G401.6 (cell line): Measurements from ENCODE around the gene PDE5A.
"Not testable (repeated sequence)": the region's sequence is repeated elsewhere in the genome, so short reads cannot be mapped to it uniquely, and the experiment has no call there.

ENCODE experiments used
- FAIRE-seq: peaks from 2 replicates; lab custom pipeline; 2012; peaks lifted over from hg19 to GRCh38; lab: Jason Lieb, UNC

PDE5A gene

GRCh38 chr4:119518915-119519410 lies 109.6 kb downstream of the PDE5A start:
- FAIRE-seq, result no peak

DNA sequence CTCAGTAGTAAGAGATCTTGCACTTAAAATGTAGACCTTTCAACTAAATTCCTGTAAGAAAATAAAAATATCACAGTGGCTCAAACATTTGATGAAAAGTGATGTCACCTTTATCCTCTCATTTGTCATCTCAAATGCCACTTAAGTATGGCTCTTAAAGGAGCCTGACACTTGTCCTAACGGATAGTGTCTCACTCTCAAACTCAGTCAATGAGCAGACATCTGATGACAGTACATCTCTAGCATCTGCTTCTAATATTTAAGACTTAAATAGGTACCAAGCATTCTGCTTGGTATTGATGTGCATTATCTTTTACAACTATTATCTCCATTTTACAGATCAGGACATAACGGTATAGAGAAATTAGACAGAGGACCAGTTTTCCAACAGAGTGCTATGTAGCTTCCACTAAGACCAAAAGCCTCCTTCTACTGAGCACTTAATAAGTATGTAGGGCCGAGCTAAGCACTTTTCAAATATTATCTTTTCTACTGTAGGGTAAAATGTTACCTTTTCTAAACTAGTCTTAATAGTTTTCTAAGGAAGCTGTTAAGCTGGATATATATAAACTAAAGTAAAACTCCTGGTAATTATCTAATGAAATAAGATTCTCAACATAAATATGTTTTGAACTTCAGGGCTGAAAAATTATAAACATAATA lies 110.2 kb downstream of the PDE5A start:
- no peak for FAIRE-seq

DNA sequence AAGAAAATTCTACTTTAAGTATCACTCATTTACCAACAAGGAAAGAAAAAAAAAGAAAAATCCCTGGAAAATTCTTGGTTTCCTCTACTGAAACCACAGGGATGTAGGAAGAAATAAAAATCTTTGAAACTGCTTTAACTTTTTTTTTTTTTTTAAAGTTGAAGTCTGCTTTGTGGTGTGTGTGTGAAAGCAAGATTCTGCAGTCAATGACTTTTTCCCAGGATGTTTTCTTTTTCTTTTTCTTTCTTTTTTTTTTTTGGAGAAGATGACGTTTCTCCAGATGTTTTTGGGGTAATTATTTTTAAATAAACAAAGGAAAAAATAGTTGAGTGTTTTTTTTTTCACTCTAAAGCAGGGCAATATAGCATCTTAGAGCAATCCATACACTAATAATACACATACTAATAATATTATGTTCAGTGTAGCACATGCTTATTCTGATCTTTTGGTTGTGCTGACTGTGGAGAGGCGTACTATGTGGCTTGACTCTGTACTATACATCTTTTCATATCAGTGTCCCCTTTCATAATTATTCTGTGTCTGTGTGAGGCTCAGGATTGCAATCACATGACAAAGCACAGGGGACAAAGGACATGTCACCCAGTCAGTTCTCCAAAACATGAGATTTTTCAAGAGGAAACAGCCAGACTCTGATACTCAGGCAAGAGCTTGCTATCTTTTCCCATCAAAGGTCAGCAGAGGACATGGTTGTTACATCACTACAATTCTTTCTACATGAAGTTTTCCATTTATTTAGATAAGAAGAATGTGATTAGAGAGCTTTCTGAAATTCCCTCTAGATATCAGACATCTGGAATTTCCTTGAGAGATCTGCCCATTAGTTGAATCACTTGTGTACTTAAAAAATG lies 111.0 kb downstream of the PDE5A start:
- FAIRE-seq, result no peak

GRCh38 chr4:119512398-119512797 lies 116.2 kb downstream of the PDE5A start:
- FAIRE-seq, result no peak

GRCh38 chr4:119510395-119511149 lies 118.0 kb downstream of the PDE5A start:
- no peak for FAIRE-seq

DNA sequence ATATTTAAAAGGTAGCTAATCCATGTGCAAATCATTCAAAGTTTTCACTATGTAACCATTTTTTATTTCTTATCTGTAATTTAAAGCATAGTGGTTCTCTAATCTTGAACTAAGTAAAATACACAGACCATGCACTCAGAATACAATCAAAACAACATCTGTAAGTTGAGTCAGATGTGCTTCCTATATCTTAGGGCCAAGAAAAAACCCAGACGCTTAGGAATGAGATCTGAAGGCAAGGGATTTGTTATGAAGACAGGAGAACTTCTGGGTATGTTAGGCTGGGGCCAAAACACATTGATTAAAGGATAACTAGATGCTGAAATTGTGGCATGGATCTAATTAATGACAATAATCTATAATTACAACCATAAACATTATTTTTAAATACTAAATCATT lies 120.3 kb downstream of the PDE5A start:
- FAIRE-seq, result no peak

GRCh38 chr4:119506806-119507205 lies 121.8 kb downstream of the PDE5A start:
- FAIRE-seq, result no peak

DNA sequence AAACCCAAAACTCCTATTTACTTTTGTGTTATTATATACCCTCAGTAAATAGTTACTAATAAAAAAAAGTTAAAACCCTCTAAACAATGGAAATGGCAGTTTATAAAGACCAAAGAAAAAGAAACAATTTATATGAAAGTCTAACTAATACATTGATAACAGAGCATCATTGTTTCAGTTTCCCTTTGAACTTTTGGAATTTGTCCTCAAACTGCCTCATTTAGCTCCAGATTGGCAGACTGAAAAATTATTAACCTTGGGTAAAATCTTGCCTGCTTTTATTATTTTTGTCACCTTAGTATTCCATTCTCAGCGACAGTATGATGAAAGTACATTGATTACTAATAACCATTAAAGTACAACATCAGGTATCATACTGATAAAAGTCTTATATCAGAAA lies 124.0 kb downstream of the PDE5A start:
- FAIRE-seq, result no peak

DNA sequence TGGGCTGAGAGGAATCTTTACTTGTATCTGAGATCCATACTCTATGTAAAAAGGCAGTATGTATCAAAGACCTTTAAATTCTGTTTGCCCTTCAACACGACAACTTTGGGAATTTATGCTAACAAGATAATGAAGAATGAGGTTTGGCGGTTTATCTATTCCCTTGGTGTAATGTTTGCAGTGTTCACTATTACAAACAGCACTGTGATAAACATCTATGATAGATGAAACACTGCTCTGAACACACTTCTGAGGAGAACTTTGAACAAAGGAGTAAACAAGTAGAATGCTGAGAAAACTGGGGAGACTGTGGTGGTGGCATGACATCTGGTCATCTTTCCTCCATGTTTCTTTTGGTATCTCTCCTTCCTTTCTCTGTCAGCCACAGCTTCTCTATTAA lies 126.9 kb downstream of the PDE5A start:
- no peak for FAIRE-seq

DNA sequence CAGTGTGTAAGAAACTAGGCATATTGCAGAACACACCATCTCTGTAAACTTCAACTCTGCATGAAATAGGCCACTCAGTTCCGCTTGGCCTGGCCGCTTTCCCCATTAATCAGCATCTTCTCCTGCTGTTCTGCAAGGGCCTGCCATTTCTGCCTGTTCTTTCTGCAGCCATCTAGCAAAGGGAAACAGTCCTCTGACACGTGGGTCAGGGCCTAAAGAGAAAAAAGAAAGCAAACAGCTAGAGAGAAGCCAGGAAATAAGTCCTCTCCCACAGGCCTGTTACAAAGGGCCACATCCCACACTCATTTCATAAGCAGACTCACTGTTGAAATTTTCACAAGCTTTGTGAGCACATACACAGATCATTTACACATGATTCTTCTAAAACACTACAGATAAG lies 130.1 kb downstream of the PDE5A start:
- FAIRE-seq, result no peak

- no peak for FAIRE-seq
Measured at GRCh38 chr4:119493886-119494285, 134.7 kb downstream of the PDE5A start.

GRCh38 chr4:119493419-119493818 lies 135.2 kb downstream of the PDE5A start:
- peak; percentile 76 for FAIRE-seq

GRCh38 chr4:119490335-119490734 lies 138.3 kb downstream of the PDE5A start:
- FAIRE-seq, result no peak

DNA sequence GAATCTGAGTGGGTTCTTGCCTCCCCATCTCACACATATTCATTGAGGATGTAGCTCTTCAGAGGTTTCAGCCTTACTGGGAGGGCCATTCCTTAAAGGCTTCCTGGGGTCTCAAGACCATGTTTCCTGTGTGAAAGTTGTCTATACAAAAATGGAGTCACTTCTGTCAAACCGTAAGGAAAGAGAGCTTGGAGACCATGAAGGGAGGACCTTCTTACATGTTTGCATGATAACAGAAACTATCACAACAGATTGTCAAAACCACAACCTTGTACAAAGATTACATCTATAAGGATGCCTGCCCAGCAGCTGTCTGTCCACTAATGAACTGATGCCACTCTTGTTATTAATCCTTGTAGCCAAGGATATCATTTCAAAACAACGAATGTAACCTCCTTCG lies 139.3 kb downstream of the PDE5A start:
- no peak for FAIRE-seq

GRCh38 chr4:119480331-119480730 lies 148.3 kb downstream of the PDE5A start:
- FAIRE-seq, result no peak

DNA sequence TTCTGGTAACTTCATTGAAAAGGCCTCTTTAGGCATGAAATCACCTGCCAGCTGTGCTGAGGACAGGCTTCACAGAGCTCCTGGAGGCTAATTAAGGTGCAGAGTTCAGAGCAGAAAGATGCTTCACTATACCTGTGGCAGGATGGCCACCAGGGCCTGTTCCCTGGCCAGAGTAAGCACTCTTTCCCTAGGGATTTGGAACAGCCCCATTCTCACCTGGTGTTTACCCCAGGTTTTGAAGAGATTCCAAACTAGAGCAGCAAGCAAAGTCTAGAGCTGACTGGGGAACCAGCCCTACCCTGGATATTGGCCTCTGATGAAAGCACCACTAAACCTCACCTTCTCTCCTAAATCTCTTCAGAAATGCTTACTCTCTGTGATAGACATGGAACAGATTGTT lies 148.8 kb downstream of the PDE5A start:
- FAIRE-seq, result no peak

- FAIRE-seq, result no peak
Measured at GRCh38 chr4:119479180-119479808, 149.3 kb downstream of the PDE5A start.

- no peak for FAIRE-seq
Measured at GRCh38 chr4:119478446-119479179, 150.0 kb downstream of the PDE5A start.

GRCh38 chr4:119477412-119478053 lies 151.1 kb downstream of the PDE5A start:
- no peak for FAIRE-seq

GRCh38 chr4:119471259-119471658 lies 157.3 kb downstream of the PDE5A start:
- FAIRE-seq, result no peak

- FAIRE-seq, result not testable (repeated sequence)
Measured at GRCh38 chr4:119470737-119471063, 157.9 kb downstream of the PDE5A start.
